ENCODE results near the gene TMEM51.

- no peak for TF ChIP-seq CTCF (IDR thresholded peaks at IDR 0.05)
- no peak for TF ChIP-seq EP300 (IDR thresholded peaks at IDR 0.05)
These were observed 17.8 kb downstream of the TMEM51 start for GRCh38 chr1:15171271-15171908.
